Panc1 (cell line): ENCODE results near the gene RASL11A. TPM values are rescaled to one million over a fixed set of nuclear protein-coding genes. Genes with fewer than 3 reads are reported as not detected.
A peak's percentile ranks its signal among the peaks of the same experiment; 100 is the strongest.

Source experiments
- ATAC-seq: fragments of 200-7000 bp; cut with Tn5 transposase; 2 replicates; pipeline ENCODE4 v1.9.1; 2020; ENCODE audit warnings: mild to moderate bottlenecking, moderate library complexity
- BruUV-seq: library from RNA; stranded (reverse); fragments of 400-500 nt; replicated peaks from 2 replicates; lab custom pipeline; 2021; lab: Mats Ljungman, UMichigan
- CTCF ChIA-PET: fragments of 300-600 bp; sonication (Branson Sonifier 250); formaldehyde crosslinking; loops from one replicate; lab custom pipeline; 2022; ENCODE audit warnings: antibody characterized with exemption; lab: Charles Lee
- POLR2A ChIA-PET: fragments of 300-600 bp; sonication (Branson Sonifier 250); formaldehyde crosslinking; loops from one replicate; lab custom pipeline; 2022; ENCODE audit warnings: antibody characterized with exemption; lab: Charles Lee
- DNase-seq: peaks from one replicate; pipeline ENCODE4 v3.0.0-alpha.2; 2010; ENCODE audit warnings: low read depth, low spot score
- H3K27ac ChIP-seq: 2 replicates; pipeline ENCODE4 v1.5.1; 2011; ENCODE audit warnings: mild to moderate bottlenecking, low read length, inconsistent platforms
- H3K27me3 ChIP-seq: fragments of 200-500 bp; sonication (Bioruptor generic); 2 replicates; pipeline ENCODE4 v1.6.0; 2014; ENCODE audit warnings: low read length, inconsistent platforms; ENCODE audit not compliant: control insufficient read depth, insufficient read depth
- H3K36me3 ChIP-seq: fragments of 200-500 bp; sonication (Bioruptor generic); 2 replicates; pipeline ENCODE4 v1.5.1; 2014; ENCODE audit warnings: inconsistent platforms, mild to moderate bottlenecking, low read length, moderate library complexity; ENCODE audit not compliant: control insufficient read depth, insufficient read depth
- H3K4me1 ChIP-seq: 2 replicates; pipeline ENCODE4 v1.5.1; 2011; ENCODE audit warnings: inconsistent platforms, mild to moderate bottlenecking, low read length, moderate library complexity; ENCODE audit not compliant: control insufficient read depth, insufficient read depth
- H3K4me3 ChIP-seq, 2 experiments: 2 replicates each; pipeline ENCODE4 v1.5.1; 2011 to 2012; ENCODE audit warnings: low read depth in 2 of 2, low read length in 2 of 2, mild to moderate bottlenecking in 2 of 2, inconsistent platforms in 1 of 2, moderate library complexity in 1 of 2
- H3K9me3 ChIP-seq: fragments of 200-500 bp; sonication (Bioruptor generic); 2 replicates; pipeline ENCODE4 v1.5.1; 2014; ENCODE audit warnings: low read depth, mild to moderate bottlenecking, inconsistent platforms, low read length, moderate library complexity; ENCODE audit not compliant: control insufficient read depth, insufficient read depth
- CTCF ChIP-seq: fragments of 450-650 bp; IDR thresholded peaks from 2 replicates; pipeline ENCODE4 v1.5.1; 2017; ENCODE audit warnings: mild to moderate bottlenecking
- POLR2AphosphoS5 ChIP-seq: IDR thresholded peaks from 2 replicates; pipeline ENCODE4 v1.6.1; 2012; ENCODE audit warnings: mild to moderate bottlenecking, low read depth, low read length, moderate library complexity
- REST ChIP-seq, 2 experiments: IDR thresholded peaks; 2 replicates each; pipeline ENCODE4 v1.6.1; 2011 to 2012; ENCODE audit warnings: low read depth in 2 of 2, control low read depth in 1 of 2, low read length in 1 of 2, mild to moderate bottlenecking in 1 of 2, moderate library complexity in 1 of 2; ENCODE audit not compliant: insufficient read depth in 1 of 2
- SIN3A ChIP-seq: IDR thresholded peaks from 2 replicates; pipeline ENCODE4 v1.6.1; 2012; ENCODE audit warnings: low read depth, mild to moderate bottlenecking, low read length, moderate library complexity, borderline replicate concordance; ENCODE audit not compliant: insufficient read depth
- TCF7L2 ChIP-seq: IDR thresholded peaks from 2 replicates; pipeline ENCODE4 v1.6.1; 2011; ENCODE audit warnings: mild to moderate bottlenecking, low read depth, low read length, inconsistent platforms
- in situ Hi-C: cut with HindIII; loops from 2 replicates; pipeline ENCODE4 v1.10.0; 2016; ENCODE audit warnings: low sequenced_read_pairs, low pct_unique_long_range_greater_than_20kb
- intact Hi-C: fragments of 100-400 bp; cut with micrococcal nuclease; formaldehyde crosslinking; loops from one replicate; pipeline ENCODE4 v1.10.0; 2022; ENCODE audit not compliant: unreplicated experiment
- total RNA-seq: library from RNA; stranded (reverse); gene quantifications from one replicate; pipeline ENCODE4 v1.2.1, GENCODE V29; 2021; ENCODE audit not compliant: unreplicated experiment

RASL11A gene
- total RNA-seq, 1 experiment from 2014 or later = 136 TPM

- ATAC-seq (0 out of 2 replicates have a peak, but pooled peaks have one; percentile 28), DNase-seq (no peak)
- ChIA-PET CTCF (no interaction called here), POLR2A (no interaction called here)
- TF ChIP-seq SIN3A (no peak), REST (IDR thresholded peaks at IDR 0.05; ENCODE audit: insufficient read depth in 1 of 2, low read depth in 2 of 2, low read length in 1 of 2) (no peak), CTCF (no peak), POLR2AphosphoS5 (no peak), TCF7L2 (no peak)
- Histone ChIP-seq H3K36me3 (no peaks in the 10 kb centered on the region; the same call in 1 of the 2 replicates), H3K27me3 (no peaks in the 10 kb centered on the region), H3K27ac (peak overlapping the region; percentile 74), H3K9me3 (no peaks in the 10 kb centered on the region), H3K4me3 (no peak overlapping the region), H3K4me1 (peaks cover 52% of the 10 kb centered on the region)
- BruUV-seq = no TSS peak
- intact Hi-C loops (no loop called here), in situ Hi-C loops (no loop called here)
Observed at GRCh38 chr13:27263438-27263837, 7.2 kb upstream of the RASL11A start.

GRCh38 chr13:27264181-27264580, 6.4 kb upstream of the RASL11A start:
- ChIA-PET CTCF (interaction anchor here (0.5 kb wide), 1 partner anchor 37 kb away, joined by 4 read pairs; no protein-coding TSS in a partner anchor), POLR2A (no interaction called here)
- intact Hi-C loops = no loop called here
- in situ Hi-C loops = no loop called here
- no peaks in the 10 kb centered on the region; the same call in 1 of the 2 replicates for H3K36me3 ChIP-seq
- H3K27ac ChIP-seq = peak overlapping the region; percentile 74
- no peak overlapping the region for H3K4me3 ChIP-seq
- BruUV-seq = no TSS peak
- TF ChIP-seq REST (IDR thresholded peaks at IDR 0.05; ENCODE audit: insufficient read depth in 1 of 2, low read depth in 2 of 2, low read length in 1 of 2) (no peak), POLR2AphosphoS5 (no peak), CTCF (no peak), TCF7L2 (no peak), SIN3A (no peak)
- ATAC-seq = no peak; the same call in 1 of the 2 replicates
- DNase-seq = no peak
- H3K27me3 ChIP-seq = no peaks in the 10 kb centered on the region
- H3K9me3 ChIP-seq = no peaks in the 10 kb centered on the region
- peaks cover 44% of the 10 kb centered on the region for H3K4me1 ChIP-seq
